ENCODE results near the gene DCDC2B.

The DCDC2B gene

DNA sequence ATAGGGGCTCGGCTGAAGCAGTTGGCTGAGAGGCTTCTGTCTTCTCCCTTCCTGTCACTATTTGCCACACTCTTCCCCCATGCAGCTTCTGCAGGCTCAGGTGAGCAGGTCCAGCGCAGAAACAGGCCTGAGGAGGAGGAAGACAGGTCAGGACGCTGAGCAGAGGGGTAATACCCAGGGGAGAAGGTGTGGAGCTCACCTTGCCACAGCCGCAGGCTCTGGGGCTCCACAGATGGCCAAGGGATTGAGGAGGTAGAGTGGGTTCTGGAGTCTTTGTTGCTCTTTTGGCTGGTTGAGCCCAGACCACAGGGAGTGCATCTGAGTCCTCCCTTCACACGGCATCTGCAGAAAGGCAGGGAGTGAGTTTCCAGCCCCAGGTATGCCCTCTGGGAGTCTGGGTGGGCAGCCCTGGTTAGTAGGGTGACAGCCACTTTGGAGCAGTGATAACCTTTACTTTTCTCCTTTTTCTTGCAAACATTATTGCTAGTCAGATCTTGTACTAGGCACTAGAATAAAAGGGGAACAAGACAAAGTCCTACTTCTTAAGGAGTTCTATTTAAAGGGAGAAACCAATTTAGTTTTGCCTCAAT lies 23.0 kb downstream of the DCDC2B start:
- Histone ChIP-seq H3K4me1 (ENCODE audit: insufficient read depth, poor library complexity, severe bottlenecking) (peaks cover 16% of the 10 kb centered on the region), H3K27ac (ENCODE audit: poor library complexity, severe bottlenecking) (no peak overlapping the region), H3K9me3 (ENCODE audit: severe bottlenecking) (no peaks in the 10 kb centered on the region), H3K27me3 (ENCODE audit: insufficient read depth, poor library complexity, severe bottlenecking) (no peaks in the 10 kb centered on the region), H3K36me3 (ENCODE audit: low read depth) (peaks cover 52% of the 10 kb centered on the region), H3K4me3 (ENCODE audit: severe bottlenecking) (no peak overlapping the region)
- no peak for ATAC-seq (ENCODE audit: low read depth)
- TF ChIP-seq, protein P1, sequence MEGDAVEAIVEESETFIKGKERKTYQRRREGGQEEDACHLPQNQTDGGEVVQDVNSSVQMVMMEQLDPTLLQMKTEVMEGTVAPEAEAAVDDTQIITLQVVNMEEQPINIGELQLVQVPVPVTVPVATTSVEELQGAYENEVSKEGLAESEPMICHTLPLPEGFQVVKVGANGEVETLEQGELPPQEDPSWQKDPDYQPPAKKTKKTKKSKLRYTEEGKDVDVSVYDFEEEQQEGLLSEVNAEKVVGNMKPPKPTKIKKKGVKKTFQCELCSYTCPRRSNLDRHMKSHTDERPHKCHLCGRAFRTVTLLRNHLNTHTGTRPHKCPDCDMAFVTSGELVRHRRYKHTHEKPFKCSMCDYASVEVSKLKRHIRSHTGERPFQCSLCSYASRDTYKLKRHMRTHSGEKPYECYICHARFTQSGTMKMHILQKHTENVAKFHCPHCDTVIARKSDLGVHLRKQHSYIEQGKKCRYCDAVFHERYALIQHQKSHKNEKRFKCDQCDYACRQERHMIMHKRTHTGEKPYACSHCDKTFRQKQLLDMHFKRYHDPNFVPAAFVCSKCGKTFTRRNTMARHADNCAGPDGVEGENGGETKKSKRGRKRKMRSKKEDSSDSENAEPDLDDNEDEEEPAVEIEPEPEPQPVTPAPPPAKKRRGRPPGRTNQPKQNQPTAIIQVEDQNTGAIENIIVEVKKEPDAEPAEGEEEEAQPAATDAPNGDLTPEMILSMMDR (IDR thresholded peaks at IDR 0.05; ENCODE audit: poor library complexity, severe bottlenecking): no peak
- DNase-seq (ENCODE audit: low spot score): no peak

- H3K4me1 ChIP-seq (ENCODE audit: insufficient read depth, poor library complexity, severe bottlenecking): peaks cover 16% of the 10 kb centered on the region
- TF ChIP-seq, protein P1 (IDR thresholded peaks at IDR 0.05; ENCODE audit: poor library complexity, severe bottlenecking): no peak
- H3K27me3 ChIP-seq (ENCODE audit: insufficient read depth, poor library complexity, severe bottlenecking): no peaks in the 10 kb centered on the region
- peak overlapping the region; percentile 7 for H3K27ac ChIP-seq (ENCODE audit: poor library complexity, severe bottlenecking)
- no peak overlapping the region for H3K4me3 ChIP-seq (ENCODE audit: severe bottlenecking)
- ATAC-seq (ENCODE audit: low read depth) (no peak), DNase-seq (ENCODE audit: low spot score) (no peak)
- peaks cover 44% of the 10 kb centered on the region for H3K36me3 ChIP-seq (ENCODE audit: low read depth)
- no peaks in the 10 kb centered on the region for H3K9me3 ChIP-seq (ENCODE audit: severe bottlenecking)
Measured at GRCh38 chr1:32232558-32233304, 23.8 kb downstream of the DCDC2B start.

GRCh38 chr1:32234792-32235191 lies 25.9 kb downstream of the DCDC2B start:
- Histone ChIP-seq H3K36me3 (ENCODE audit: low read depth) (peaks cover 23% of the 10 kb centered on the region), H3K27ac (ENCODE audit: poor library complexity, severe bottlenecking) (peak overlapping the region; percentile 76), H3K27me3 (ENCODE audit: insufficient read depth, poor library complexity, severe bottlenecking) (no peaks in the 10 kb centered on the region), H3K4me3 (ENCODE audit: severe bottlenecking) (no peak overlapping the region), H3K9me3 (ENCODE audit: severe bottlenecking) (no peaks in the 10 kb centered on the region), H3K4me1 (ENCODE audit: insufficient read depth, poor library complexity, severe bottlenecking) (peaks cover 16% of the 10 kb centered on the region)
- ATAC-seq (ENCODE audit: low read depth) (no peak), DNase-seq (ENCODE audit: low spot score) (no peak)
- TF ChIP-seq, protein P1 (IDR thresholded peaks at IDR 0.05; ENCODE audit: poor library complexity, severe bottlenecking): no peak

DNA sequence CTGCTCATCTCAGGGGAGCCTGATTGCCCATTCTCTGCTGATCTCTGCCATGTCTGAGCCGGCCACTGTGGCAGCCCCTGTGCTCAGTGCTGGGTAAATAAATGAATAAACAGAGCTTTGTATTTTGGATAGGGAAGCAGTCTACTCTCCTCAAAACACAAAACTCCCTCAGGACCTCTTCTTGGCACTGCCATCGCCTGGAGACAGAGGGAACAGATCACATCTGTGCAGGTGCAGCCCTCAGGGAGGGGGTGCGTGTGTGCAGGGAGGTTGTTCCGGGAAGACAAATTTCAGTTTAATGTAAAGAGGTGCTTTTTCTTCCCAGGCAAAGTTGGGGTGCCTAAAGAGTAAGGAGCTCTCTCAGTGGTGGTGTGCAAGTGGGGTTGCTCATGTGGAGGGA lies 30.4 kb downstream of the DCDC2B start:
- DNase-seq (ENCODE audit: low spot score): no peak
- Histone ChIP-seq H3K9me3 (ENCODE audit: severe bottlenecking) (no peaks in the 10 kb centered on the region), H3K4me1 (ENCODE audit: insufficient read depth, poor library complexity, severe bottlenecking) (peaks cover 11% of the 10 kb centered on the region), H3K27me3 (ENCODE audit: insufficient read depth, poor library complexity, severe bottlenecking) (no peaks in the 10 kb centered on the region), H3K27ac (ENCODE audit: poor library complexity, severe bottlenecking) (no peak overlapping the region), H3K4me3 (ENCODE audit: severe bottlenecking) (no peak overlapping the region), H3K36me3 (ENCODE audit: low read depth) (no peaks in the 10 kb centered on the region)
- TF ChIP-seq, protein P1 (IDR thresholded peaks at IDR 0.05; ENCODE audit: poor library complexity, severe bottlenecking): no peak
- ATAC-seq (ENCODE audit: low read depth): no peak

- Histone ChIP-seq H3K27ac (ENCODE audit: poor library complexity, severe bottlenecking) (peak overlapping the region; percentile 35), H3K9me3 (ENCODE audit: severe bottlenecking) (no peaks in the 10 kb centered on the region), H3K27me3 (ENCODE audit: insufficient read depth, poor library complexity, severe bottlenecking) (no peaks in the 10 kb centered on the region), H3K36me3 (ENCODE audit: low read depth) (no peaks in the 10 kb centered on the region), H3K4me3 (ENCODE audit: severe bottlenecking) (no peak overlapping the region), H3K4me1 (ENCODE audit: insufficient read depth, poor library complexity, severe bottlenecking) (peaks cover 11% of the 10 kb centered on the region)
- TF ChIP-seq, protein P1 (IDR thresholded peaks at IDR 0.05; ENCODE audit: poor library complexity, severe bottlenecking): no peak
- ATAC-seq (ENCODE audit: low read depth) (no peak), DNase-seq (ENCODE audit: low spot score) (no peak)
Measured at GRCh38 chr1:32239790-32240139, 30.9 kb downstream of the DCDC2B start.

Data from RWPE2 (cell line).